GM12864 (cell line): Measurements from ENCODE around the gene KCNAB2.

ENCODE experiments used
- DNase-seq: peaks from one replicate; pipeline ENCODE4 v3.0.0-alpha.2; 2011; ENCODE audit warnings: low read depth
- H3K4me3 ChIP-seq: 2 replicates; pipeline ENCODE4 v1.5.1; 2011; ENCODE audit warnings: mild to moderate bottlenecking, low read depth, low read length, control low read depth
- TF ChIP-seq, protein P1 (sequence below): IDR thresholded peaks from 2 replicates; pipeline ENCODE4 v1.5.1; 2011; ENCODE audit warnings: low read depth, mild to moderate bottlenecking, moderate library complexity, low read length, control low read depth, inconsistent platforms; ENCODE audit errors: missing control alignments

The KCNAB2 gene

GRCh38 chr1:6133146-6133895, 87.6 kb downstream of the KCNAB2 start:
- no peak for DNase-seq
- TF ChIP-seq, protein P1, sequence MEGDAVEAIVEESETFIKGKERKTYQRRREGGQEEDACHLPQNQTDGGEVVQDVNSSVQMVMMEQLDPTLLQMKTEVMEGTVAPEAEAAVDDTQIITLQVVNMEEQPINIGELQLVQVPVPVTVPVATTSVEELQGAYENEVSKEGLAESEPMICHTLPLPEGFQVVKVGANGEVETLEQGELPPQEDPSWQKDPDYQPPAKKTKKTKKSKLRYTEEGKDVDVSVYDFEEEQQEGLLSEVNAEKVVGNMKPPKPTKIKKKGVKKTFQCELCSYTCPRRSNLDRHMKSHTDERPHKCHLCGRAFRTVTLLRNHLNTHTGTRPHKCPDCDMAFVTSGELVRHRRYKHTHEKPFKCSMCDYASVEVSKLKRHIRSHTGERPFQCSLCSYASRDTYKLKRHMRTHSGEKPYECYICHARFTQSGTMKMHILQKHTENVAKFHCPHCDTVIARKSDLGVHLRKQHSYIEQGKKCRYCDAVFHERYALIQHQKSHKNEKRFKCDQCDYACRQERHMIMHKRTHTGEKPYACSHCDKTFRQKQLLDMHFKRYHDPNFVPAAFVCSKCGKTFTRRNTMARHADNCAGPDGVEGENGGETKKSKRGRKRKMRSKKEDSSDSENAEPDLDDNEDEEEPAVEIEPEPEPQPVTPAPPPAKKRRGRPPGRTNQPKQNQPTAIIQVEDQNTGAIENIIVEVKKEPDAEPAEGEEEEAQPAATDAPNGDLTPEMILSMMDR, result no peak

GRCh38 chr1:6134206-6134605, 88.5 kb downstream of the KCNAB2 start:
- TF ChIP-seq, protein P1, result no peak
- DNase-seq, result no peak
- no peak overlapping the region for H3K4me3 ChIP-seq

More at GRCh38 chr1:6133146-6133895, 87.6 kb downstream of the KCNAB2 start:
- no peak overlapping the region for H3K4me3 ChIP-seq

- DNase-seq, result no peak
- no peak overlapping the region for H3K4me3 ChIP-seq
Observed at GRCh38 chr1:6134741-6135510, 89.2 kb downstream of the KCNAB2 start.

GRCh38 chr1:6136516-6137220, 91.0 kb downstream of the KCNAB2 start:
- TF ChIP-seq, protein P1, result no peak
- H3K4me3 ChIP-seq, result no peak overlapping the region
- DNase-seq, result no peak

More at GRCh38 chr1:6134741-6135510, 89.2 kb downstream of the KCNAB2 start:
- TF ChIP-seq, protein P1, result no peak

DNA sequence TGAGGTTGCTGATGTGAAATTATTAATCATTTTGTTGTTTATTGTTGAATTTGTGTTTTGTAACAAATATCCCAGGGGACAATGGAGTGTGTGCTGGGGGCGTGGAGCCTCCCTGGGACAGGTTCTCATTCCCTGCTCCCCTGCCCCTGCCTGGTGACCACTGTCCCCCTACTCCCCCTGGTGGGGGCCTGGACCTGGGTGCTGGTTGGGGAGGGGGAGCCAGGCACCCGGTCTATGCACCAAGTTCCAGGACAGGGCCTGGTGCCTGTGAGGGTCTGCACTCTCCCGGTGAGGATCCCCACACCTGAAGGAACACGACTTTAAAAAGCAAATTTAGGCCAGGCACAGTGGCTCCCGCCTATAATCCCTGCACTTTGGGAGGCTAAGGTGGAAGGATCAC, 92.1 kb downstream of the KCNAB2 start:
- H3K4me3 ChIP-seq, result no peak overlapping the region
- TF ChIP-seq, protein P1, result no peak

GRCh38 chr1:6140413-6140812, 94.7 kb downstream of the KCNAB2 start:
- no peak overlapping the region for H3K4me3 ChIP-seq
- no peak for DNase-seq
- TF ChIP-seq, protein P1, result no peak

More for the DNA sequence above, 92.1 kb downstream of the KCNAB2 start:
- DNase-seq, result no peak
